Measurements from ENCODE around the gene APAF1.
A peak's percentile ranks its signal among the peaks of the same experiment; 100 is the strongest.

The APAF1 gene

GRCh38 chr12:98660521-98660920 is 15.4 kb downstream of the APAF1 start:
- DNase-seq (ENCODE audit: low read depth): no peak

- no peak for DNase-seq (ENCODE audit: low read depth)
These were observed 24.7 kb downstream of the APAF1 start for GRCh38 chr12:98669751-98670150.

DNA sequence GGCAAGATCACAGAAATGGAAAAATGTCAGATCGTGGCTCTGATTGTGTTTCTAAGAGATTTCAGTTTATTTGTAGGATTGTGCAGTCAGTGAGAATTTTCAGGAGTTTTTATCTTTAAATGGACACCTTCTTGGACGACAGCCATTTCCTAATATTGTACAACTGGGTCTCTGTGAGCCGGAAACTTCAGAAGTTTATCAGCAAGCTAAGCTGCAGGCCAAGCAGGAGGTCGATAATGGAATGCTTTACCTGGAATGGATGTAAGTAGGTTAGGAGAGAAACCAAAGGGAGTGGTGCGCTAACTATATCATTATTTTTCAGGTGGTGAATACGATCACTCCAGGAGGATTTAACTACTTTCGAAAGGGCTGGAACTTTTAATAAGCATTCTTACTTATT is 26.4 kb downstream of the APAF1 start:
- no peak for DNase-seq (ENCODE audit: low read depth)

GRCh38 chr12:98674841-98675240 is 29.8 kb downstream of the APAF1 start:
- no peak for DNase-seq (ENCODE audit: low read depth)

GRCh38 chr12:98678236-98678945 is 33.3 kb downstream of the APAF1 start:
- DNase-seq (ENCODE audit: low read depth): no peak

- no peak for DNase-seq (ENCODE audit: low read depth)
These were observed 34.0 kb downstream of the APAF1 start for GRCh38 chr12:98678946-98679610.

- DNase-seq (ENCODE audit: low read depth): no peak
These were observed 34.5 kb downstream of the APAF1 start for GRCh38 chr12:98679611-98680005.

- DNase-seq (ENCODE audit: low read depth): no peak
These were observed 39.1 kb downstream of the APAF1 start for GRCh38 chr12:98684199-98684598.

- DNase-seq (ENCODE audit: low read depth): no peak
These were observed 41.5 kb downstream of the APAF1 start for GRCh38 chr12:98686603-98687002.

- no peak for DNase-seq (ENCODE audit: low read depth)
These were observed 46.3 kb downstream of the APAF1 start for GRCh38 chr12:98691351-98691750.

GRCh38 chr12:98696036-98696646 is 51.1 kb downstream of the APAF1 start:
- no peak for DNase-seq (ENCODE audit: low read depth)

DNA sequence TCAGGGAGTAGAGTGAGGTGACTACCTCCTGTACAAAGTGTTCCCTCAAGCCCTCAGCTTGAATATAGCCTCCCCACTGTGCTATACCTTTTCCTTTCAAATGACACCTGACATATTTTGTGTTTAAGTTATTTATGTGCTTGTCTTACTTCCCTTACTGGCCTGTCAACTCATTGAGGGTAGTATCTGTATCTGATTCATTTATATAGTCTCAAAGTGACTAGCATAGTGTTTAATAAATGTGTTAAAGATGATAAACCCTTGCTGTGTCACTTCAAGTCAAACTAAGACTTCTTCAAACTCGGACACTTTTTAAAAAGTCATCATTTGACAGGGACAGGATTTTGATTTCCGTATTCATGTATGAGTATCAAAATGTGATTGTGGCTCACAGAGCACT is 52.1 kb downstream of the APAF1 start:
- no peak for DNase-seq (ENCODE audit: low read depth)

GRCh38 chr12:98698603-98699463 is 53.7 kb downstream of the APAF1 start:
- peak; percentile 24 for DNase-seq (ENCODE audit: low read depth)

DNA sequence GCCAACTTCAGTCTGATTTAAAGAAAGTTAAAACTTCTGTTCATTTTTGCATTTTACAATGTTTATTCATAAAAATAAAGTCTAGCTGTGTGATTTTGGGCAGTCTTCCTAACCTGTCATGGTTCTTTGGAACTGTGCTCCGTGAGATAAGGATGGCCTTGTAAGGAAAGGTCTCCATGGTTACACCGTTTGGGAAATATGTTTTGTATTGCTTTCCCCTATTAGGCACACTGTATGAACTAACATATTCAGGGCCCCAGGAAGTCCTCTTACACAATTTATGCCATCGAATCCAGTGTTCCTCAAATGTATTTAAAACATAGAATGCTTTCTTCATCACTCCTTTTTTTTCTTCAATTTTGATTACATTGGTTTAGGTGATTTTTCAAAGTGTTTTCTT is 54.5 kb downstream of the APAF1 start:
- no peak for DNase-seq (ENCODE audit: low read depth)

DNA sequence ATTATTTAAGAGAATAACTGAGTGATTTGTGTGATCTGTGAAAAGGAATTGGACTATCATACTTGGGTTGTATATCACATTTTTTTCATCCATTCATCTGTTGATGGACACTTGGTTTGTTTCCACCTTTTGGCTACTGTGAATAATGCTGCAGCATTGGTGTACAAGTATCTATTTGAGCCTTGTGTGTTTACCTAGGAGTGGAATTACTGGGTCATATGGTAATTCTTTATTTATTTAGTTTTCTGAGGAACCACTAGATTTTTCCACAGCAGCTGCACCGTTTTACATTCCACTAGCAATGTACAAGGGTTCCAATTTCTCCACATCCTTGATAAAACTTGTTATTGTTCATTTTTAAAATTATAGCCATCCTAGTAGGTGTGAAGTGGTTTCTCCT is 56.1 kb downstream of the APAF1 start:
- no peak for DNase-seq (ENCODE audit: low read depth)

- DNase-seq (ENCODE audit: low read depth): no peak
These were observed 63.9 kb downstream of the APAF1 start for GRCh38 chr12:98709022-98709421.

GRCh38 chr12:98714426-98714825 is 69.3 kb downstream of the APAF1 start:
- no peak for DNase-seq (ENCODE audit: low read depth)

GRCh38 chr12:98719515-98720504 is 74.7 kb downstream of the APAF1 start:
- DNase-seq (ENCODE audit: low read depth): no peak

DNA sequence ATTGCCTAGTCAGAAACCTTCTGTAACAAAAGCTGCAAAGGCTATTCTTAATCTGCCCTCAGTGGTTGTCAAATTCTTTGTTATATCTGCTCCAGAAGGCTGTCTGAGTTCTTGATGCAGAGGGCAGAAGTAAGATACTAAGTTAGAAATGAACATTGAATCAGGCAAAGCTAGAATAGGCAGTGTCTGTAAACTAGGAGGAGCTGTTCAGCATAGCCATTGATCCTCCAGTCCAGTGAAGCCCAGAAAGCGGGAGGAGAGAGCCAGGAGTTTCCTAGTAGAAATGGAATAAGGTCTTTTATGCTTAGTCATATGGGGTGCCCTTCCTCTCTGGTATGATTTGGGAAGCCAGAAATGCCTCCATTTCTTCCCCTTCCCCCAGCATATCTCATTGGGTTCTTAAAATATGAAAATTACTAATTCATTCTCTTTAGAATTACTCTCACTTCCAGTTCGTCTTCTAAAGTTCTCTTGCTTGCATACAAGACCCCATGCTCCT is 76.2 kb downstream of the APAF1 start:
- DNase-seq (ENCODE audit: low read depth): no peak

DNA sequence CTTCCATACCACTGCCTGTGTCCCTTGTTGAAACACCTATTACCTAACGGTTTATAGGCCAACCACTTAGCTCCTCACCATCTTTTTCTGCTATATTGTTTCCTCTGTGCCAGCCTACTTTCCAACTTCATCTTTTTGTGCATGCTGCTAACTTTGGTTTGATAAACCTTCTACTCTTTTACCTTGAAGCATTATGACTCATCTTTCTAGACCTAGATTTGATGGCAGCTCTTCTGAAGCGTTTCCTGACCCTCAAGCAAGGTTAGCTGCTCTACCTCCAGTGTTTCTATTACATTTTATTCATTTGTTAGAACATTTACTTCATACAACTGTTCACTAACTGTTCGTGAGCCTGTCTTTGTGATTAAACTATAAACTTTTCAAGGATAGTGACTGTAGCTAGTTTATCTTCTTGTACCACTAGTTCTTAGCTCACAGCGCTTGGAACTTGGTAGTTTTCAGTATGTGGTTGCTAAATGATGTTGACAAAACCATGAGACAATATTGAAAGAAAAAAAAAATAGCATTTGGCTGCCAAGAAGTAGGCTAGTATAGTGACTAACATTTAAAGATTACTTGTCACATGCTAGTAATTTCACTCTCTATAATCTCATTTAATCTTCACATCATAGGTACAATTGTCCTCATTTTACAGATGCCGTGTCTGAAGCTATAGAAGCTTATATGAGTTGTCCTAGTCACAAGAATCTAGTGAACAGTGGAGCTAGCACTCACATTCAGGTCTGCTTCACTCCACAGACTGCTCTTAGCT is 79.5 kb downstream of the APAF1 start:
- DNase-seq (ENCODE audit: low read depth): no peak
